Measurements from ENCODE around the gene COL13A1. TPM values are rescaled to one million over a fixed set of nuclear protein-coding genes. Genes with fewer than 3 reads are reported as not detected.
A peak's percentile ranks its signal among the peaks of the same experiment; 100 is the strongest.

COL13A1 gene
- total RNA-seq, 8 experiments from 2014 or later = 0.27 to 50.6 (median 7.2) TPM

DNA sequence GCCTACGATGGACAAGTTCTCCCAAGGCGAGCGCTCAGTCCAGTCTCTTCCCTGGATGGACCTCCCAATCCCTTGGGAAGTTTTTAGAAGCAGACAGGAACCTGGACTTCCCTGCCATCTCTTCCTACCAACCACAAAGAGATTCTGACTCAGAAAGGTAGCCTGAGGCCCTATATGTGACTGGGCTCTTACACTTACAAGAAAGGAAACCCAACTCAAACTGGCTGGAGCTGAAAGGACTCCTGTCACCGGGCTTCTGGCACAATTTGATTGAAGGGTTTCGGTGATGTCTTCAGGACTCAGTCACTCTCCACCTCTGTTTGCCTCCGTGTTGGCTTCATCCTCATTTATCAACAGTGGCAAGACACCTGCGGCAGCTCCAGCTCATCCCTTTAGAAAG lies 3.7 kb upstream of the COL13A1 start:
- no peak for ATAC-seq (replicated peaks in 6 of 8)
- no peak overlapping the region for H3K27ac ChIP-seq
- WGBS, 10 experiments = 60 to 95% (median 66%) methylated on average over 1 to 5 of the region's 7 CpGs; no CpG with 5 or more reads in 2 of the 10 experiments
- in situ Hi-C loops (cut with MboI; ENCODE audit: low pct_unique_long_range_greater_than_20kb in 2 of 9, low sequenced_read_pairs in 9 of 9, unreplicated experiment in 9 of 9) = no loop called here
- H3K4me1 ChIP-seq (replicated peaks in 1 of 2) = peaks cover 4 to 8% of the 10 kb centered on the region in 2 donors
- no peak overlapping the region for H3K4me3 ChIP-seq

DNA sequence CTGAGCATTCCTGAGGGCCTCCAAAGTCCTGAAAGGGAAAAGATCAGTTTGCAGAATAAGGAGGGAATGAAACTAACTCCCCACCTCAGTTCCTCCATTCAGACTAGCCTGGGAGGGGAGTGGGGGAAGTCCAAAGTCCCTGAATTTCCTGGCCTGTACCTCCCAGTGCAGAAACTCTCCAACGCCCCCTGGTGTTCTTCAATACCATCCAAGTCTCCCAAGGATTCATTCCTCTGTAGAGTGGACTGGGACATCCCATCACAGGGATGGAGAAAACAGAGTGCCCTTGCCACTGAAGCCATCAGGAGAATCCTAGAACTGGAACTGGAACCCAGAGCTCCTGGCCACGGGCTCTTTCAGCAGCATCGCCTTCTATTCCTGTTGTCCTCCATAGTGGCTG lies 1.6 kb upstream of the COL13A1 start:
- Histone ChIP-seq H3K27ac (no peak overlapping the region), H3K4me1 (replicated peaks in 1 of 2) (peaks cover 4 to 8% of the 10 kb centered on the region in 2 donors), H3K4me3 (no peak overlapping the region)
- in situ Hi-C loops (cut with MboI; ENCODE audit: low pct_unique_long_range_greater_than_20kb in 2 of 9, low sequenced_read_pairs in 9 of 9, unreplicated experiment in 9 of 9) = no loop called here
- 0 to 50% (median 17%) methylated on average over 1 to 3 of the region's 3 CpGs; no CpG with 5 or more reads in 6 of the 10 experiments for WGBS, 10 experiments
- ATAC-seq (replicated peaks in 6 of 8) = peak in 5 of 8 experiments; percentile 24 to 39 (median 32)

DNA sequence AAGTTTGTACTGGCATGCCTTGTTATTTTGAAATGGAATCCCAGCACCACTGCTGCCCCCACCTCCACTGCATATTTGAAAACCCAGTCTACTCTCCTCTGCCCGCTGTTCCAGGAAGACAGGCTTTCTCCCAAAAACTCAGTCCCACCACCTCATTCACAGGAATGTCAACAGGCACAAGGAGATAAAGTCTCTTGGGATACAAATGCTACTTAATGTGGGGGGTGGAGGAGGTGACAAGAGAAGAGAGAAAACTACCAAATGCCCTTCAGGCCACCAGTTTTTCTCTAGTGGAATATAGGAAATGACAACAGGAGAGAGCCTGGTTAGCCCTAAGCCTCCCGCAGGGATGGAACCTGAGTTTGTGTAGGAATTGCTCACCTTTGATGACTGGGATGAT lies 1.0 kb upstream of the COL13A1 start:
- Histone ChIP-seq H3K4me1 (replicated peaks in 1 of 2) (peaks cover 4 to 8% of the 10 kb centered on the region in 2 donors), H3K27ac (no peak overlapping the region), H3K4me3 (no peak overlapping the region)
- WGBS, 10 experiments = 0 to 100% (median 73%) methylated on average over 1 to 2 of the region's 2 CpGs; no CpG with 5 or more reads in 2 of the 10 experiments
- no peak for ATAC-seq (replicated peaks in 6 of 8)
- in situ Hi-C loops (cut with MboI; ENCODE audit: low pct_unique_long_range_greater_than_20kb in 2 of 9, low sequenced_read_pairs in 9 of 9, unreplicated experiment in 9 of 9) = no loop called here

DNA sequence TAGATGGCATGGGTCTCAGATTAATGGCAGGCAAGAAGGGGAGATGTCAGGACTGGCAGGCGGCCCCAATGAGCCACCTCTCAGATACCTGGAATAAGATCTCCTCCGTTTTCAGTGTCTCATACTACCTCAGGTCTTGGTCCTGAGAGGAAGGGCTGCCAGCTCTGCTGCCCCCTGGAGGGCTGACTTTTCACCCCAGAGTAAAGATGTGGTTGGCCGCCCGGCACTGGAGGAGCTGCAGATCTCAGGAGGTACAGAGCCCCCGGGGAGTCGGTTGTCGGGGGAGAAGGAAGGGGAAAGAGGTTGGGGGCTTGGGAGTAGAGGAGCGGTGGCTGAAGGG lies 642 bp upstream of the COL13A1 start:
- WGBS, 10 experiments = 0 to 46% (median 33%) methylated on average over 1 to 3 of the region's 8 CpGs; no CpG with 5 or more reads in 5 of the 10 experiments
- ATAC-seq (replicated peaks in 6 of 8) = peak; percentile 30 to 66 (median 36)
- H3K27ac ChIP-seq = no peak overlapping the region
- peak overlapping the region in 2 of 5 donors; percentile 28 to 37 for H3K4me3 ChIP-seq
- H3K4me1 ChIP-seq (replicated peaks in 1 of 2) = peaks cover 4 to 8% of the 10 kb centered on the region in 2 donors
- in situ Hi-C loops (cut with MboI; ENCODE audit: low pct_unique_long_range_greater_than_20kb in 2 of 9, low sequenced_read_pairs in 9 of 9, unreplicated experiment in 9 of 9) = no loop called here

DNA sequence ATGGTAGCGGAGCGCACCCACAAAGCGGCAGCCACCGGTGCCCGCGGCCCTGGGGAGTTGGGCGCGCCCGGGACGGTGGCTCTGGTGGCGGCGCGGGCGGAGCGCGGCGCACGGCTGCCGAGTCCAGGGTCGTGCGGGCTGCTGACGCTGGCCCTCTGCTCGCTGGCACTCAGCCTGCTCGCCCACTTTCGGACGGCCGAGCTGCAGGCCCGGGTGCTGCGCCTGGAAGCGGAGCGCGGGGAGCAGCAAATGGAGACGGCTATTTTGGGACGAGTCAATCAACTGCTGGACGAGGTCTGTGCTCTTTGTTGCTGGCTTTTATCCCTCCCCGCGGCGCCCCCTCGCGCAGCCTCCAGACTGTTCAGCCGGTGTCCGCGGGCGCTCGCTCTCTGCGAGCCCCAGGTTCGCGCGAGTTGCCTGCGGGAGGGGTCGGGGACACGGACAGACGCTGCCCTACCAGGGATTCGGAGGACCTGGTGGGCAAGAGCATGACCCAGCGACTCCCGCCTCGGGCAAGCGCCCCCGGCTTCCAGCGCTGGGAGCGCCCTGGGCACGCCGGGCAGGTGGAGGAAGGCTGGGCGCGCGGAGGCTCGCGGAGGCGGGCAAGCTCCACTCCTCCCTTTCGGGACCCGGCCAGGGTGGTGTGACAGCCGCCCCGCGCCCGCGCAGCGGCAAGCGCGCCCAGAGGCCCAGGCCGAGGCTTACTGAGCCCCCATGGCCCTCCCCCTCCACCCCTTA lies 887 bp downstream of the COL13A1 start:
- Histone ChIP-seq H3K4me1 (replicated peaks in 1 of 2) (peaks cover 4 to 8% of the 10 kb centered on the region in 2 donors), H3K27ac (no peak overlapping the region), H3K4me3 (peak overlapping the region; percentile 28 to 37 (median 31))
- in situ Hi-C loops (cut with MboI; ENCODE audit: low pct_unique_long_range_greater_than_20kb in 2 of 9, low sequenced_read_pairs in 9 of 9, unreplicated experiment in 9 of 9) = no loop called here
- WGBS, 10 experiments = 0 to 5% (median 0%) methylated on average over 2 to 4 of the region's 80 CpGs; no CpG with 5 or more reads in 5 of the 10 experiments
- ATAC-seq (replicated peaks in 6 of 8) = peak; percentile 35 to 78 (median 72)

DNA sequence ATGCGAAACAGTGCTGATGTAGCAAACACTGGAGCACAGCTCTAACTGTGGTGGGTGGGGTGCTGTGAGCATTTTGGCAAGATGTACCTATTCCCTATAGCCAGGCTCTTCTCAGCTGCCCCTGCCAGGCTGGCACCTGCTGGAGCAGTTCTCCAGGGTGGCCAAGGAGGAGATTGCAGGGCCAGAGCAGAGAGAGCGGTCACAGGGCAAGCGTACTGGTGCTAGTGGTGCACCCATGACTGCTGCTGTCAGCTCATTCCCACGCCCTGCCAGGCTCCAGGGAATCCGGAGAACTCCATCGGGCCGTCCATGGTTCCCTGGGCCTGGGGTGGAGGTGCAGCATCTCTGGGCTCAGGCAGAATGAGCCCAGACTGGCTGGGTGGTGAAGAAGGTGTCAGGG lies 2.1 kb downstream of the COL13A1 start:
- H3K27ac ChIP-seq = no peak overlapping the region
- H3K4me1 ChIP-seq (replicated peaks in 1 of 2) = peaks cover 4 to 8% of the 10 kb centered on the region in 2 donors
- no peak overlapping the region for H3K4me3 ChIP-seq
- in situ Hi-C loops (cut with MboI; ENCODE audit: low pct_unique_long_range_greater_than_20kb in 2 of 9, low sequenced_read_pairs in 9 of 9, unreplicated experiment in 9 of 9) = no loop called here
- WGBS, 10 experiments = 80 to 95% (median 94%) methylated on average over 1 to 4 of the region's 7 CpGs; no CpG with 5 or more reads in 7 of the 10 experiments
- ATAC-seq (replicated peaks in 6 of 8) = no peak

DNA sequence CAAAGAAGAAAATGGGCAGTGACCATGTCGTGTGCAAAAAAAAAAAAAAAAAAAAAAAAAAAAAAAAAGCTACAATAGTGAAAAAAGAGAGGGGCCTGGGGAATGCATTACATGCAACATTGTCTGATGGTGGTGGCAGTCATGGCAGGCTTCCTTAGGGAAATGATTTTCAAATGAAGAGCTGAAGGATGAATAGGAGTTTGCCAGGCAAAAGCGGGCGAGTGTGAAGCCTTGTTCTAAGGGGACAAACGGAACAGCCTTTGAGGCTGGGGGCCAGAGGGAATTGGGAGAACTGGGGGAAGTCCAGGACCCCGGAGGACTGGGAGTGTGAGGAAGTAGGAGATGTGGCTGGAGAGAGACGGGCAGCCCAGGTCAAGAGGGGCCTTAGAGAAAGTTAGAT lies 3.1 kb downstream of the COL13A1 start:
- no peak for ATAC-seq (replicated peaks in 6 of 8)
- 72 to 100% (median 86%) methylated on average over 1 to 5 of the region's 6 CpGs; no CpG with 5 or more reads in 3 of the 10 experiments for WGBS, 10 experiments
- Histone ChIP-seq H3K4me1 (replicated peaks in 1 of 2) (peaks cover 4 to 8% of the 10 kb centered on the region in 2 donors), H3K4me3 (no peak overlapping the region), H3K27ac (no peak overlapping the region)
- in situ Hi-C loops (cut with MboI; ENCODE audit: low pct_unique_long_range_greater_than_20kb in 2 of 9, low sequenced_read_pairs in 9 of 9, unreplicated experiment in 9 of 9) = no loop called here

DNA sequence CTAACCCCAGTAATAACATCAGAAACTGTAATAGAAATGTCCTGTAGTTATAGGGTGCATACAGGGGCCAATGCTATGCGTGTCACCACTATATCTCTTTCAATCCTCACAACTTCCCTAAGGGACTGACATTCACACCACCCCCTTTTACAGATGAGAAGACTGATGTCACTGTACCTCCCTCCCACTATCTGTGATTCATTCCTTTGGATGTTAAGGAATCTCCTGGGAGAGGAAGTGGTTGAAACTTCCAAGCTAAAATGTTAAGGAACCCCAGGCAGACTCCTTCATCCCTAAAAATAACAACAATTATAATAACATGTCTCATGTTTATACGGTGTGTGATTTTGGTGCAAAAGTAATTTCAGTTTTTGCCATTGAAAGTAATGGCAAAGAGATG lies 5.4 kb downstream of the COL13A1 start:
- in situ Hi-C loops (cut with MboI; ENCODE audit: low pct_unique_long_range_greater_than_20kb in 2 of 9, low sequenced_read_pairs in 9 of 9, unreplicated experiment in 9 of 9) = no loop called here
- H3K27ac ChIP-seq = no peak overlapping the region

DNA sequence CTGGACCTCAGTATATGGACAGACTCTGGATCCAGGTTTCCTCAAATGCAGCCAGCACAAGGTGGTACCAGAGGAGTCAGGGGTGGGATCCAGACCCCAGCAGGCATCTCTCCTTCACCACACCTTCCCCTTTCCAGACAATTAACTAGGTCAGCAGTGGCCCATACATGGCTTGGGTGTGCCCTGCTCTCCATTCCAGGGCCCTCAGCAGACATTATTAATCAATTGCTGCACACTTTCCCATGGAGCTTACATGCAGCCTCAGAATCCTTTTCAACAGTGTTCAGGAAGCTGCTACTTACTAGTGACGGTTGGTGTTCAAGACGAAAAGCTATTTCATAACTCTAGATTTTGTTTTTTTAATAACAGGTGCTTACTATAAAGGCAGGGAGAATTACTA lies 6.0 kb downstream of the COL13A1 start:
- 56 to 81% (median 80%) methylated on average over 2 of the region's 2 CpGs; no CpG with 5 or more reads in 7 of the 10 experiments for WGBS, 10 experiments
- in situ Hi-C loops (cut with MboI; ENCODE audit: low pct_unique_long_range_greater_than_20kb in 2 of 9, low sequenced_read_pairs in 9 of 9, unreplicated experiment in 9 of 9) = no loop called here
- peak in 3 of 8 experiments; percentile 42 to 59 (median 46) for ATAC-seq (replicated peaks in 6 of 8)

More for the DNA sequence above, 5.4 kb downstream of the COL13A1 start:
- Histone ChIP-seq H3K4me1 (replicated peaks in 1 of 2) (peaks cover 7 to 13% of the 10 kb centered on the region in 2 donors), H3K4me3 (no peak overlapping the region)
- 0 to 100% (median 80%) methylated on average over 1 to 2 of the region's 2 CpGs; no CpG with 5 or more reads in 1 of the 10 experiments for WGBS, 10 experiments
- ATAC-seq (replicated peaks in 6 of 8) = peak in 1 of 8 experiments; percentile 7

DNA sequence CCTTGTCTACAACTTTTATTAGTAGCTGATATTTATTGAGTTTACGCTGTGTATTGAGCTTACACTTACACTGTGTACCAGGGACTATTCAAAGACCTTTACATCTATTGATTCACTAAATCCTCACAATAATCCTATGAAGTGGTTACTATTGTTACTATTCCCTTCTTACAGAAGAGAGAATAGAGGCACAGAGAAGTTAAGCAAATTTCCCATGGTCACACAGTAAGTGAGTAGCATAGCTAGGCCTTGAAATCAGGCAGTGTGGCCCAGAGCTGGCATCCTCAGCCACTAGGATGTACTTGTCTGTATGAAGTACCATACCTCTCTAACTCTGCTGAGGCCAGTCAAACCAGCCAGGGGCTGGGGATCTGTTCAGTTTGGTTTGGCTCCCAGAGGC lies 7.6 kb downstream of the COL13A1 start:
- Histone ChIP-seq H3K27ac (no peak overlapping the region), H3K4me1 (replicated peaks in 1 of 2) (peaks cover 6 to 13% of the 10 kb centered on the region in 2 donors), H3K4me3 (no peak overlapping the region)
- in situ Hi-C loops (cut with MboI; ENCODE audit: low pct_unique_long_range_greater_than_20kb in 2 of 9, low sequenced_read_pairs in 9 of 9, unreplicated experiment in 9 of 9) = no loop called here
- no peak for ATAC-seq (replicated peaks in 6 of 8)
- WGBS, 10 experiments = 100% methylated on average over 1 of the region's 1 CpG; no CpG with 5 or more reads in 5 of the 10 experiments

More for the DNA sequence above, 6.0 kb downstream of the COL13A1 start:
- no peak overlapping the region for H3K27ac ChIP-seq
- H3K4me1 ChIP-seq (replicated peaks in 1 of 2) = peaks cover 6 to 13% of the 10 kb centered on the region in 2 donors
- H3K4me3 ChIP-seq = no peak overlapping the region

DNA sequence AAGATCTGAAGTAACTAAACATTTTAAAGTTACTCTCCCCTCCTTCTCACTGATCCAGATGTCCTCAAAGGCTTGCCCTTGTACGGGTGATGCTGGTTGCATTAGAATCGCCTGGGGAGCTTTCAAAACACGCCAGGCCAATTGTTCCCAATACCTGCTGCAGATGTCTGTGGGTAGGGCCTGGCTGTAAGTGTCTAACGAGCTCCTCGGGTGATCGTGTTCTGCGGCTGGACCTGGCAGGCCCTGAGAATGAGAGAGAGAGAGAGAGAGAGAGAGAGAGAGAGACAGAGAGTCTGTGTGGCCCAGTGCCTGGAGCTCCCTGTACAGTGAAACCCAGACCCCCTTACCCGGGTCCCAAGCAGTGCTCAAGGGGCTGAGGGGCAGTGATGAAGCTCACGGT lies 8.4 kb downstream of the COL13A1 start:
- Histone ChIP-seq H3K4me1 (replicated peaks in 1 of 2) (peaks cover 6 to 13% of the 10 kb centered on the region in 2 donors), H3K4me3 (no peak overlapping the region), H3K27ac (no peak overlapping the region)
- WGBS, 10 experiments = 20 to 100% (median 60%) methylated on average over 1 to 3 of the region's 9 CpGs; no CpG with 5 or more reads in 5 of the 10 experiments
- in situ Hi-C loops (cut with MboI; ENCODE audit: low pct_unique_long_range_greater_than_20kb in 2 of 9, low sequenced_read_pairs in 9 of 9, unreplicated experiment in 9 of 9) = no loop called here
- peak in 4 of 8 experiments; percentile 11 to 39 (median 23) for ATAC-seq (replicated peaks in 6 of 8)

DNA sequence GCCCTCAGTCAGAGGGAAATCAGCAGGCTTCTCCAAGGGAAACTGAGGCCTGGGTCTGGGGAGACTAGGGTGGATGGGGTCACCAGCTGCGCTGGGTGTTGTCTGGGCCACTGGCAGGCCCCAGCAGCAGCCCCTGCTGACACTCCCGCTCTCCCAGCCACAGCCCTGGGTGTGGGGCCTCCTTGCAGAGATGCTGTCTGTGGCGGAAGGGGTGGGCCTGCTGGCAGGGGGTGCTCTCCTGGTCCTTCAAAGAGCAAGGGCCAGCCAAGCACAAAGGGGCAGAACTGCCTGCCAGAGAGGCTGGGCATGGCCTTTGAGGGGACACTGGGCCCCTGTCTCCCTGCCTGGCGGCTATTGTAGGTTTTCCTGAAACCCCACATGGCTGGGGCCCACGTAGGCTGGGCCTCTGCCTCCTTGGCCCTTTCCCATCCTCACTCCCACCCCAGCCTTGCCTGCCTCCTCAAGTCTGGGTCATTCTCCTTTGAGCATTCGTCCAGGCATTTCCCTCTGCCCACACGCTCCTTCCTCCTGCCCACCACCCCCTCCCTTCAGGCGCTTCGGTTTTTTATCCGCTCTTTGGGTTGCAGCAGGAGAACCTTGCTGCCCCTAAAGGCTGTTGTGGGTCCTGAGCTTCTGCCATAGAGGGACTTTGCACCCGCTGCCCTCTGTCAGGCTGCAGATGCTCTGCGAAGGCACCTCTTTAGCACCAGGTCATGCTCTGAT lies 9.1 kb downstream of the COL13A1 start:
- H3K4me3 ChIP-seq = no peak overlapping the region
- peak in 5 of 8 experiments; percentile 45 to 61 (median 54) for ATAC-seq (replicated peaks in 6 of 8)
- peaks cover 6 to 13% of the 10 kb centered on the region in 2 donors for H3K4me1 ChIP-seq (replicated peaks in 1 of 2)
- in situ Hi-C loops (cut with MboI; ENCODE audit: low pct_unique_long_range_greater_than_20kb in 2 of 9, low sequenced_read_pairs in 9 of 9, unreplicated experiment in 9 of 9) = no loop called here
- WGBS, 10 experiments = 67 to 92% (median 80%) methylated on average over 1 to 4 of the region's 12 CpGs; no CpG with 5 or more reads in 5 of the 10 experiments
- no peak overlapping the region for H3K27ac ChIP-seq

DNA sequence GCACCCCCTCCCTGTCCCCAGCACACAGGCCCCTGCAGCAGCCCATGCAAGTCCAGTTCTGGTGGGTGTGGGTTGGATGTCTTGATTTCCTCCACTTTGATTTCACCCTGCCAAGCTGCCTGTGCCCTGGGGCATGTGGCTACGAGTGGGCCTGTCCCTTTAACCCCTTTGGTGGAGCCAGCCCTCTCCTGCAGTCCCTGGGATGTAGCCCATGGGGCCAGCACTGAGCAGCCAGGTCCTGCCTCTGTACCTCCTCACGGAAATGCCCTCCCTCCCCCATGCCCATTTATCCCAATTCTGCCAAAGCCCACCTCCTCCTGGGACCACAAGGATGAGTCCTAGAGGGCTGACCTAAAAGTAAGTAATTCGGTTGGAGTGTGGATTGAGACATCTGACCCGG lies 11.9 kb downstream of the COL13A1 start:
- Histone ChIP-seq H3K4me3 (no peak overlapping the region), H3K27ac (no peak overlapping the region), H3K4me1 (replicated peaks in 1 of 2) (peaks cover 17 to 26% of the 10 kb centered on the region in 2 donors)
- in situ Hi-C loops (cut with MboI; ENCODE audit: low pct_unique_long_range_greater_than_20kb in 2 of 9, low sequenced_read_pairs in 9 of 9, unreplicated experiment in 9 of 9) = no loop called here
- ATAC-seq (replicated peaks in 6 of 8) = peak in 2 of 8 experiments; percentile 34 to 46
- WGBS, 10 experiments = 40 to 100% (median 60%) methylated on average over 1 to 2 of the region's 4 CpGs; no CpG with 5 or more reads in 7 of the 10 experiments
